IgD-negative memory B cell (primary cell): ENCODE measurements around the gene ADNP2. TPM values are rescaled to one million over a fixed set of nuclear protein-coding genes. Genes with fewer than 3 reads are reported as not detected.
A peak's percentile ranks its signal among the peaks of the same experiment; 100 is the strongest.

Experiments used
- H3K27ac Mint-ChIP-seq, 3 donors: one replicate each; pipeline ENCODE4 v1.8.0; 2020 to 2022; ENCODE audit warnings: mild to moderate bottlenecking in 3 of 3, mixed read lengths in 3 of 3, moderate library complexity in 1 of 3
- H3K27me3 Mint-ChIP-seq: one replicate; pipeline ENCODE4 v1.8.0; 2021; ENCODE audit warnings: mixed read lengths
- H3K36me3 Mint-ChIP-seq: one replicate; pipeline ENCODE4 v1.8.0; 2020; ENCODE audit warnings: mild to moderate bottlenecking, mixed read lengths
- H3K4me1 Mint-ChIP-seq, 3 donors: one replicate each; pipeline ENCODE4 v1.8.0; 2020 to 2022; ENCODE audit warnings: mixed read lengths in 3 of 3, mild to moderate bottlenecking in 1 of 3
- H3K4me3 Mint-ChIP-seq, 4 donors: one replicate each; pipeline ENCODE4 v1.8.0; 2020 to 2022; ENCODE audit warnings: mild to moderate bottlenecking in 4 of 4, mixed read lengths in 4 of 4, moderate library complexity in 3 of 4
- H3K9me3 Mint-ChIP-seq, 3 donors: one replicate each; pipeline ENCODE4 v1.8.0; 2020 to 2021; ENCODE audit warnings: mixed read lengths in 3 of 3, mild to moderate bottlenecking in 1 of 3
- polyA plus RNA-seq: library from polyadenylated mRNA; unstranded; fragments of 300-500 nt; fragmentation: Illumina TruSeq; gene quantifications from one replicate; pipeline ENCODE4 v1.2.3, GENCODE V29; 2021

Gene ADNP2
- polyA plus RNA-seq, 1 donor from 2014 or later, result 4.6 TPM

DNA sequence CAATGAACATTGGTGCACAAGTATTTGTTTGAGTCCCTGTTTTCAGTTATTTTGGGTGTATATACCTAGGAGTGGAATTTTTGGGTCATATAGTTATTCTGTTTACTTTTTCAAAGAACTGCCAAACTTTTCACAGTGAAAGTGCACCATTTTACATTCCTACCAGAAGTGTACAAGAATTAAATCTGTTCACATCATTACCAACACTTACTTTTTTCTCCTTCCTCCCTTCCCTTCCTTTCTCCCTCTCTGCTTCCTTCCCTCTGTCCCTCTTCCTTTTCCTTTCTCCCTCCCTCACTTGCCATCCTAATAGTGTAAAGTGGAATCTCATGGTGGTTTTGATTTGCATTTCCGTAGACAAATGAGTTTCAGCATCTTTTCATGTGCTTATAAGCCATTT is 11.9 kb downstream of the ADNP2 start:
- Mint-ChIP-seq H3K27ac (peak overlapping the region in 1 of 3 donors; percentile 0), H3K27me3 (no peaks in the 10 kb centered on the region), H3K36me3 (peaks cover 24% of the 10 kb centered on the region), H3K4me1 (peaks cover 5 to 14% (median 6%) of the 10 kb centered on the region in 3 donors), H3K4me3 (no peak overlapping the region), H3K9me3 (no peaks in the 10 kb centered on the region)

- H3K4me1 Mint-ChIP-seq, result peaks cover 4 to 16% (median 5%) of the 10 kb centered on the region in 3 donors
- peaks cover 25% of the 10 kb centered on the region for H3K36me3 Mint-ChIP-seq
- no peaks in the 10 kb centered on the region for H3K27me3 Mint-ChIP-seq
- H3K9me3 Mint-ChIP-seq, result peaks cover 0 to 2% (median 0%) of the 10 kb centered on the region in 3 donors
- H3K4me3 Mint-ChIP-seq, result no peak overlapping the region
- H3K27ac Mint-ChIP-seq, result no peak overlapping the region
Observed at GRCh38 chr18:80124131-80124530, 15.1 kb downstream of the ADNP2 start.

GRCh38 chr18:80126797-80127196 is 17.7 kb downstream of the ADNP2 start:
- Mint-ChIP-seq H3K36me3 (peaks cover 26% of the 10 kb centered on the region), H3K27me3 (no peaks in the 10 kb centered on the region), H3K9me3 (peaks cover 0 to 2% (median 0%) of the 10 kb centered on the region in 3 donors)

GRCh38 chr18:80127635-80128034 is 18.6 kb downstream of the ADNP2 start:
- H3K4me3 Mint-ChIP-seq, result no peak overlapping the region
- peaks cover 0 to 2% (median 0%) of the 10 kb centered on the region in 3 donors for H3K9me3 Mint-ChIP-seq
- H3K27me3 Mint-ChIP-seq, result no peaks in the 10 kb centered on the region
- peaks cover 21% of the 10 kb centered on the region for H3K36me3 Mint-ChIP-seq
- no peak overlapping the region for H3K27ac Mint-ChIP-seq
- peaks cover 5 to 11% (median 11%) of the 10 kb centered on the region in 3 donors for H3K4me1 Mint-ChIP-seq

More at GRCh38 chr18:80126797-80127196, 17.7 kb downstream of the ADNP2 start:
- no peak overlapping the region for H3K27ac Mint-ChIP-seq
- H3K4me3 Mint-ChIP-seq, result no peak overlapping the region
- H3K4me1 Mint-ChIP-seq, result peaks cover 5 to 16% (median 8%) of the 10 kb centered on the region in 3 donors

DNA sequence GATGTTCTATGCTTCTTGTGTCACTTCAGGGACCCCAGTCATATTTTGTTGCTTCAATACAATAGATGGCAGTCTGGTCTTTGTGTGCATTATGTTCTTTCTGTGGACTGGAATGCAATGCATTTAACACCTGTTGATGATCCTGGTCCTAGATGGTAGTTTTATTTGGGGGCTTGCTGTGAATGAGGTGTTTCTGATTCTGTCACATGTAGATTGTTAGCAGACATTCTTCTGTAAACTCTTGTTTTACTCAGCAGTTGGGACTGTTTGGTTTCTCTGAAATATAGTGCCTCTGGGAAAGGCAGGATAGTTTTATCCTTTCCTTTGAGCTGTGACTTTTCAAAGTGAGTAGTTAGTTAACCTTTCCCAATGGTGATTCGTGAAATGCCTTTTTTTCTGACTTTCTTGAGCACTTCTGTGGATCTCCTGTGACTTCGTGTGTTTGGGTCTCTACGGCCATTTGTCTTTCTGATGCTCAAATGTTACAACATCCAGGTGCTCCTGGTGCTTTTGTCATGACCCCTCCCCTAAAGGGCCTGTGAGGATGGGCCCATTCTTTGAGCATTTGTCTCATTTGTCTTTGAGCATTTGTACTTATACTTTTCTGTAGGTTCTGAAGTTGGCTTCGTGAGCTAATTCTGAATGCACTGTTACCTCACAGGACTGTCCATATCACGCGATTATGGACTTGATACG is 20.8 kb downstream of the ADNP2 start:
- H3K36me3 Mint-ChIP-seq, result peaks cover 18% of the 10 kb centered on the region
- H3K4me1 Mint-ChIP-seq, result peaks cover 3 to 11% (median 8%) of the 10 kb centered on the region in 3 donors
- no peak overlapping the region for H3K27ac Mint-ChIP-seq
- no peak overlapping the region for H3K4me3 Mint-ChIP-seq
- H3K9me3 Mint-ChIP-seq, result peaks cover 0 to 2% (median 0%) of the 10 kb centered on the region in 3 donors
- H3K27me3 Mint-ChIP-seq, result no peaks in the 10 kb centered on the region

GRCh38 chr18:80130555-80130954 is 21.5 kb downstream of the ADNP2 start:
- Mint-ChIP-seq H3K36me3 (peaks cover 18% of the 10 kb centered on the region), H3K27me3 (no peaks in the 10 kb centered on the region), H3K4me1 (peaks cover 3 to 11% (median 8%) of the 10 kb centered on the region in 3 donors), H3K4me3 (no peak overlapping the region), H3K9me3 (peaks cover 0 to 2% (median 0%) of the 10 kb centered on the region in 3 donors), H3K27ac (no peak overlapping the region)

GRCh38 chr18:80132180-80132812 is 23.2 kb downstream of the ADNP2 start:
- Mint-ChIP-seq H3K4me1 (peaks cover 1 to 11% (median 3%) of the 10 kb centered on the region in 3 donors), H3K27ac (peak overlapping the region in 1 of 3 donors; percentile 62), H3K27me3 (no peaks in the 10 kb centered on the region), H3K36me3 (peaks cover 15% of the 10 kb centered on the region), H3K4me3 (no peak overlapping the region), H3K9me3 (peaks cover 0 to under 1% (median 0%) of the 10 kb centered on the region in 3 donors)

GRCh38 chr18:80133124-80133523 is 24.1 kb downstream of the ADNP2 start:
- H3K9me3 Mint-ChIP-seq, result no peaks in the 10 kb centered on the region
- no peak overlapping the region for H3K4me3 Mint-ChIP-seq
- peaks cover 0 to 9% (median 1%) of the 10 kb centered on the region in 3 donors for H3K4me1 Mint-ChIP-seq
- no peak overlapping the region for H3K27ac Mint-ChIP-seq
- H3K36me3 Mint-ChIP-seq, result peaks cover 16% of the 10 kb centered on the region
- no peaks in the 10 kb centered on the region for H3K27me3 Mint-ChIP-seq

DNA sequence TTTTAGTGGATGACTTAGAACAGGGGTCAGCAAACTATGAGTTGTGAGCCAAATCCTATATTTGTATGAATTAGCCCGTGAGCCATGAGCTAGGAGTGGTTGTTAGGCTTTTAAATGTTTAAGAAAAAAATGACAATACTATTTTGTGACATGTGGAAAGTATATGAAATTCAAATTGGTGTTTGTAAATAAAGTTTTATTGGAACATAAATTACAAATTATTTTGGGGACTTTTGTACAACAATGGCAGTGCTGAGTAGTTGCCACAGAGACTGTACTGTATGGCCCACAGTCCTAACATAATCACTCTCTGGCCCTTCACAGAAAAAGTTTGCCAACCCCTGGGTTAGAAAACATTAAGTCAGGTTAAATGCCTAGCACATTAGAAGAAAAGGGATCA is 26.1 kb downstream of the ADNP2 start:
- no peaks in the 10 kb centered on the region for H3K9me3 Mint-ChIP-seq
- no peak overlapping the region for H3K27ac Mint-ChIP-seq
- H3K4me1 Mint-ChIP-seq, result peaks cover 0 to 6% (median 1%) of the 10 kb centered on the region in 3 donors
- no peaks in the 10 kb centered on the region for H3K27me3 Mint-ChIP-seq
- H3K4me3 Mint-ChIP-seq, result no peak overlapping the region
- peaks cover 19% of the 10 kb centered on the region for H3K36me3 Mint-ChIP-seq

- Mint-ChIP-seq H3K4me1 (peaks cover 0 to 4% (median 0%) of the 10 kb centered on the region in 3 donors), H3K36me3 (peaks cover 16% of the 10 kb centered on the region), H3K4me3 (no peak overlapping the region), H3K27me3 (no peaks in the 10 kb centered on the region), H3K9me3 (no peaks in the 10 kb centered on the region), H3K27ac (no peak overlapping the region)
Observed at GRCh38 chr18:80136679-80137078, 27.6 kb downstream of the ADNP2 start.

- Mint-ChIP-seq H3K4me3 (no peak overlapping the region), H3K36me3 (peaks cover 16% of the 10 kb centered on the region), H3K4me1 (peaks cover 0 to 1% (median 0%) of the 10 kb centered on the region in 3 donors), H3K27me3 (no peaks in the 10 kb centered on the region), H3K9me3 (no peaks in the 10 kb centered on the region), H3K27ac (peak overlapping the region in 1 of 3 donors; percentile 93)
Observed at GRCh38 chr18:80137137-80137536, 28.1 kb downstream of the ADNP2 start.

- Mint-ChIP-seq H3K36me3 (peaks cover 16% of the 10 kb centered on the region), H3K27ac (peak overlapping the region in 1 of 3 donors; percentile 93), H3K27me3 (no peaks in the 10 kb centered on the region), H3K4me3 (no peak overlapping the region), H3K4me1 (no peaks in the 10 kb centered on the region), H3K9me3 (no peaks in the 10 kb centered on the region)
Observed at GRCh38 chr18:80137976-80138375, 28.9 kb downstream of the ADNP2 start.

DNA sequence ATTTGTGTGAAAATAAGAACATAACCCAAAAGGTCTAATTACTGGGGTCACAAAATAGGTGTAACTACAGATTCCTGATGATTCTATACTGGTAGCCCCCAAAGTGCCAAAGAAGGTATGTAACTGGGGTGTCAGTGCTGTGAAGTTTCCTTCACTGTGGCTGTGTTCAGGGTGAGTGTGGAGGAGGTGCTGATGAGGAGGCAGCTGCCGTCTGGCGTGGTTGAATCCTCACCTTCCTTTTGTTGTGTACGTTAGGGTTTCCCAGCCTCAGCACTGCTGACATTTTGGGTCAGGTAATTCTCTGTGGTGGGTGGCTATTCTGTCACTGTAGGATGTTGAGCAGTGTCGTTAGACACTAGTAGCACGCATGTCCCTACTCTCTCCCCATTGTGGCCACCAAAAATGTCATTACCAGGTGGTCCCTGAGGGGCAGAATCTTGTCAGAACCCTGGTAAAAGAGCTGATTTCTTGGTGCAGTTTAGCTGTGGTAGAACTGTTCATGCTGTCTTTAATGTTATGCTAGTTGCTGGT is 31.5 kb downstream of the ADNP2 start:
- Mint-ChIP-seq H3K27ac (no peak overlapping the region), H3K4me3 (no peak overlapping the region), H3K27me3 (no peaks in the 10 kb centered on the region), H3K9me3 (no peaks in the 10 kb centered on the region), H3K4me1 (peaks cover 0 to 4% (median 0%) of the 10 kb centered on the region in 3 donors), H3K36me3 (peaks cover 13% of the 10 kb centered on the region)

GRCh38 chr18:80143881-80144280 is 34.8 kb downstream of the ADNP2 start:
- Mint-ChIP-seq H3K4me1 (peaks cover 0 to 11% (median 2%) of the 10 kb centered on the region in 3 donors), H3K9me3 (no peaks in the 10 kb centered on the region), H3K4me3 (peak overlapping the region in 1 of 4 donors; percentile 40), H3K27me3 (no peaks in the 10 kb centered on the region), H3K36me3 (peaks cover 3% of the 10 kb centered on the region), H3K27ac (no peak overlapping the region)

DNA sequence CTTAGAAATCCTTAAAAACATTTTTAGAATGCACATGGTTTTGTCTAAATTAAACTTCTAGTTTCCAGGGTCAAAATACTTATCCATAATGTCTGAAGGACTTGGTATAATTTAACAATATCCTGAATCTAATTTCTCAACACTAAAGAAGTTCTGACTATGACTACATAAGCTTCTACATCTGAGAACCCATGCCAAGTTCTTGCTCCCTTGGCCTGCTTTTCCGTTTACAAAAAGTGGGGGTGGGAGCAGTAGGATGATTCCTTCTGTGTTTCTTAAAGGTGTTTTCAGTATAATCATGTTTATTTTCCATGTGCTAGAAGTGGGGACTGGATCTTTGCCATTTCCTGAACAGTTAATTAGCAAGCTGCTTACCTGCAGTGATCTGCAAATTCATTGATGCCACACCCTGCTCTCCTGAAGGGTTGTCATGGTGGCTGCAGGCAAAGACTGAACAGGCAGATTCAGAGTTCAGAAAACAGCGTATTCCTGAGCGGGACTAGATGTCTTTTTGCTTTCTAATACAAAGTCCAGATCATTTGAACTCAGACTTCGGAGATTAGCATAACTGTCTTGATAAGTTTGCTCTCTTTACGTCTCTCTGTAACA is 36.2 kb downstream of the ADNP2 start:
- H3K9me3 Mint-ChIP-seq, result no peaks in the 10 kb centered on the region
- no peaks in the 10 kb centered on the region for H3K27me3 Mint-ChIP-seq
- no peak overlapping the region for H3K4me3 Mint-ChIP-seq
- no peaks in the 10 kb centered on the region for H3K36me3 Mint-ChIP-seq
- no peak overlapping the region for H3K27ac Mint-ChIP-seq
- H3K4me1 Mint-ChIP-seq, result peaks cover 0 to 11% (median 4%) of the 10 kb centered on the region in 3 donors
